Stimulated activated CD8-positive, alpha-beta memory T cell treated with anti-CD3 and anti-CD28 coated beads, Interleukin-12 subunit alpha, Interleukin-12 subunit beta, amount 100 ng/mL, for 24 hours (primary cell): ENCODE measurements around the gene UTY.

ENCODE experiments used
- DNase-seq: peaks from one replicate; pipeline ENCODE4 v3.0.0-alpha.2; 2020; ENCODE audit errors: extremely low read depth

UTY gene

GRCh38 chrY:13479828-13480227 lies at the start of gene UTY:
UTY (minus strand) TSS chrY:13480033; CDS start chrY:13479665, 368 bp downstream.
- DNase-seq = peak; percentile 34

GRCh38 chrY:13520474-13520873 lies 40.6 kb upstream of the UTY start:
- DNase-seq = no peak

- DNase-seq = no peak
These were observed 21.4 kb upstream of the UTY start for GRCh38 chrY:13501215-13501614.

GRCh38 chrY:13493737-13494136 lies 13.9 kb upstream of the UTY start:
- DNase-seq = no peak

- DNase-seq = no peak
These were observed 12.6 kb upstream of the UTY start for GRCh38 chrY:13492408-13492807.

- DNase-seq = no peak
These were observed 8.9 kb upstream of the UTY start for GRCh38 chrY:13488738-13489137.

- peak; percentile 14 for DNase-seq
These were observed 617 bp downstream of the UTY start for GRCh38 chrY:13479121-13479711.

GRCh38 chrY:13478126-13478785 lies 1.6 kb downstream of the UTY start:
- no peak for DNase-seq

GRCh38 chrY:13474997-13475396 lies 4.8 kb downstream of the UTY start:
- DNase-seq = no peak

- DNase-seq = no peak
These were observed 28.3 kb downstream of the UTY start for GRCh38 chrY:13451572-13451971.

- no peak for DNase-seq
These were observed 29.2 kb downstream of the UTY start for GRCh38 chrY:13450596-13451130.

GRCh38 chrY:13445566-13445965 lies 34.3 kb downstream of the UTY start:
- DNase-seq = no peak

- no peak for DNase-seq
These were observed 36.7 kb downstream of the UTY start for GRCh38 chrY:13443146-13443545.

GRCh38 chrY:13440811-13441210 lies 39.0 kb downstream of the UTY start:
- no peak for DNase-seq

GRCh38 chrY:13435968-13436937 lies 43.6 kb downstream of the UTY start:
- peak; percentile 8 for DNase-seq

GRCh38 chrY:13435206-13435967 lies 44.4 kb downstream of the UTY start:
- no peak for DNase-seq

GRCh38 chrY:13432293-13433025 lies 47.4 kb downstream of the UTY start:
- DNase-seq = no peak

- no peak for DNase-seq
These were observed 50.3 kb downstream of the UTY start for GRCh38 chrY:13429551-13429950.

- DNase-seq = no peak
These were observed 56.5 kb downstream of the UTY start for GRCh38 chrY:13423281-13423732.

- no peak for DNase-seq
These were observed 62.8 kb downstream of the UTY start for GRCh38 chrY:13416869-13417661.
